ENCODE measurements around the gene ASB10. TPM values are rescaled to one million over a fixed set of nuclear protein-coding genes. Genes with fewer than 3 reads are reported as not detected.

ASB10 gene
- total and polyA plus RNA-seq, 2 of the 8 experiments (the other 6 are each of a cell fraction or from before 2014, with no cell fraction given): not detected

DNA sequence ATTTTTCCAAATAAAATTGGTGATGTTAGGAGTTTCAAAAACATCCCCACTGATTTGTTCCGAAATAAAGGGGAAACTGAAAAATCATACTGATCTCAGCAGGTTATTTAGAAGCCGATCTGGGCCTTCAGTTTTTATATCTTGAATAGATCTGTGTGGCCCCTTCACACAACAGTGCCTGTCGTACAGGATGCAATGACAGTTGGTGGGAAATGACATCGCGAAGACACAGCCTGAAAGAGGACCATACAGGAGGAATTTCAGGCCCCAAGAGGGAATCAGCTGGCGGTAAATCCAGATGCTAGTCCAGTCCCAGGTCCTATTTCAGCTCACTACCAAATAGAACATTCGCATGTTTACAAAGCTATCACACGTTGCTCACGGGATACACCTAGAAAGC lies 20.3 kb upstream of the ASB10 start:
- Histone ChIP-seq H2BK120ac (replicated peaks; ENCODE audit: low read depth, low read length) (no peak overlapping the region), H4K5ac (ENCODE audit: insufficient read length, low read depth, low read length) (no peak overlapping the region), H3K27me3 (replicated peaks in 1 of 4; ENCODE audit: control insufficient read depth in 3 of 4, extremely low read depth in 1 of 4, insufficient read depth in 3 of 4, low read length in 3 of 4) (peaks cover 0 to 3% (median 0%) of the 10 kb centered on the region in 4 experiments; a peak in 2 of 7 replicates), H3K14ac (ENCODE audit: insufficient read length) (no peak overlapping the region), H2AK5ac (ENCODE audit: low read depth, low read length) (no peak overlapping the region), H3K56ac (replicated peaks; ENCODE audit: insufficient read length, low read depth, low read length) (no peak overlapping the region), H3K23me2 (ENCODE audit: low read depth, low read length) (no peaks in the 10 kb centered on the region), H3K4me2 (ENCODE audit: insufficient read depth in 1 of 2, low read depth in 2 of 2, low read length in 2 of 2) (no peak overlapping the region), H3K27ac (ENCODE audit: low read depth, low read length) (no peak overlapping the region), H3K79me1 (ENCODE audit: low read depth, low read length) (no peaks in the 10 kb centered on the region), H2BK20ac (ENCODE audit: low read length) (no peak overlapping the region), H3K18ac (ENCODE audit: extremely low read depth, low read length) (no peak overlapping the region), H3K9me3 (ENCODE audit: insufficient read depth in 2 of 2, low read depth in 1 of 2, low read length in 1 of 2) (no peaks in the 10 kb centered on the region), H2AFZ (ENCODE audit: low read length) (no peak overlapping the region), H3K4me3 (ENCODE audit: extremely low read depth in 1 of 4, insufficient read depth in 2 of 4, low read depth in 3 of 4, low read length in 4 of 4) (no peak overlapping the region), H3K9ac (replicated peaks in 1 of 4; ENCODE audit: extremely low read depth in 1 of 4, low read depth in 3 of 4, low read length in 3 of 4) (no peak overlapping the region), H3K23ac (ENCODE audit: insufficient read length) (no peak overlapping the region), H3K79me2 (ENCODE audit: control insufficient read depth in 1 of 2, insufficient read depth in 2 of 2, low read length in 2 of 2) (no peaks in the 10 kb centered on the region), H4K20me1 (replicated peaks in 1 of 2; ENCODE audit: control insufficient read depth in 1 of 2, insufficient read depth in 2 of 2, low read length in 2 of 2) (peaks cover 5% of the 10 kb centered on the region in 2 experiments), H2BK15ac (ENCODE audit: low read length) (no peak overlapping the region), H4K8ac (ENCODE audit: extremely low read depth, insufficient read depth, low read length) (no peak overlapping the region), H3K4me1 (replicated peaks in 1 of 4; ENCODE audit: control insufficient read depth in 3 of 4, insufficient read depth in 4 of 4, low read length in 3 of 4) (peaks cover 0 to 6% (median 3%) of the 10 kb centered on the region in 4 experiments; a peak in 4 of 7 replicates), H2BK5ac (ENCODE audit: low read depth, low read length) (no peak overlapping the region), H4K91ac (replicated peaks; ENCODE audit: insufficient read length, low read length) (no peak overlapping the region), H3K36me3 (ENCODE audit: control insufficient read depth in 2 of 4, insufficient read depth in 4 of 4, low read length in 3 of 4) (peaks cover 0 to 4% (median 0%) of the 10 kb centered on the region in 4 experiments; a peak in 1 of 8 replicates), H2BK12ac (ENCODE audit: low read depth, low read length) (no peak overlapping the region), H3K4ac (replicated peaks; ENCODE audit: insufficient read length, low read depth, low read length) (no peak overlapping the region)
- no peak for FAIRE-seq
- POLR2A ChIA-PET (ENCODE audit: partially characterized antibody): no interaction called here
- TF ChIP-seq MAFK (IDR thresholded peaks at IDR 0.05; ENCODE audit: low read depth, low read length) (no peak), EP300 (IDR thresholded peaks at IDR 0.05; ENCODE audit: borderline replicate concordance in 1 of 2, low read depth in 2 of 2, low read length in 2 of 2) (no peak), TAF1 (IDR thresholded peaks at IDR 0.05; ENCODE audit: low read depth, low read length) (no peak), CBX5 (IDR thresholded peaks at IDR 0.05; ENCODE audit: low read depth, low read length) (no peak), GABPA (IDR thresholded peaks at IDR 0.05; ENCODE audit: borderline replicate concordance, insufficient read depth, low read length) (no peak), SP2 (IDR thresholded peaks at IDR 0.05; ENCODE audit: low read length) (no peak), SAP30 (IDR thresholded peaks at IDR 0.05; ENCODE audit: insufficient read depth, insufficient replicate concordance, low read length) (no peak), SRF (IDR thresholded peaks at IDR 0.05; ENCODE audit: low read depth, low read length) (no peak), HDAC2 (IDR thresholded peaks at IDR 0.05; ENCODE audit: borderline replicate concordance in 1 of 2, low read depth in 2 of 2, low read length in 2 of 2) (no peak), POLR2AphosphoS5 (IDR thresholded peaks at IDR 0.05; ENCODE audit: low read depth, low read length) (no peak), ASH2L (IDR thresholded peaks at IDR 0.05; ENCODE audit: low read length) (no peak)
- CTCF ChIA-PET (ENCODE audit: partially characterized antibody): interaction anchor here (1.0 to 3.1 kb wide), 5 partner anchors 11 to 143 kb away, joined by 3 to 13 read pairs (median 3); no protein-coding TSS in a partner anchor
- no peak for DNase-seq (ENCODE audit: low read depth in 1 of 2, low spot score in 2 of 2)
- 91% methylated on average over 9 of the region's 9 CpGs; no CpG with 5 or more reads in 1 of the 2 experiments for WGBS, 2 experiments (ENCODE audit: extremely low coverage in 1 of 2, insufficient coverage in 1 of 2, insufficient read length in 1 of 2, insufficient replicate concordance in 2 of 2, low coverage in 1 of 2, low lambda C conversion rate in 2 of 2, missing lambda C conversion rate in 1 of 2)
